M059J (cell line): ENCODE data around the gene LACRT. TPM values are rescaled to one million over a fixed set of nuclear protein-coding genes. Genes with fewer than 3 reads are reported as not detected.
"Not testable (repeated sequence)": the region's sequence is repeated elsewhere in the genome, so short reads cannot be mapped to it uniquely, and the experiment has no call there.

ENCODE experiments used
- DNase-seq: peaks from one replicate; pipeline ENCODE4 v3.0.0-alpha.2; 2012; ENCODE audit warnings: low read depth
- total RNA-seq: library from RNA; depleted of rRNA; stranded (reverse); fragments of >200 nt; shearing (Covaris generic); gene quantifications from 2 replicates; pipeline ENCODE4 v1.2.3, GENCODE V29; 2014; rRNA removed

The LACRT gene
- total RNA-seq = not detected in 2 replicates

- DNase-seq = no peak
These were observed at the start of gene LACRT for GRCh38 chr12:54634795-54635194. LACRT (minus strand) TSS chr12:54634895; CDS start chr12:54634841, 54 bp downstream.

- DNase-seq = no peak
These were observed 48.7 kb upstream of the LACRT start for GRCh38 chr12:54683398-54683797.

DNA sequence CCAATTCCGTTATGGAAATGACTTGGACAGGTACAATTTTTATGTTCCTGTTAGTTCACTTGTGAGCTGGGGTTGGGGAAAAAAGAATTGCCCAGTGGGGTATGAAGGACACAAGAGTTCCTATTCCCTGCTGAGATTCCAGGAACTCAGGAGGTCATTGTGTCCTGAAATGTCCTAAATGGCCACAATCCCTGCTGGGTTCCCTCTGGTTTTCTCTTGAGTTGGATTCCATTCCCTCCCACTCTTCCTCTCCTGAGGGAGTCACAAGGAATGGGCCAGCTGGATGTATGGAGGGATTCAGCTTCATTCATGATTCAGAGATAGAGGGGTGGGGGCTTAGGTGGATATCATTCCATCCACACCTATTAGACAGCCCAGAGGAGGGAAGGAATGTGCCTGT lies 48.0 kb upstream of the LACRT start:
- DNase-seq = no peak

DNA sequence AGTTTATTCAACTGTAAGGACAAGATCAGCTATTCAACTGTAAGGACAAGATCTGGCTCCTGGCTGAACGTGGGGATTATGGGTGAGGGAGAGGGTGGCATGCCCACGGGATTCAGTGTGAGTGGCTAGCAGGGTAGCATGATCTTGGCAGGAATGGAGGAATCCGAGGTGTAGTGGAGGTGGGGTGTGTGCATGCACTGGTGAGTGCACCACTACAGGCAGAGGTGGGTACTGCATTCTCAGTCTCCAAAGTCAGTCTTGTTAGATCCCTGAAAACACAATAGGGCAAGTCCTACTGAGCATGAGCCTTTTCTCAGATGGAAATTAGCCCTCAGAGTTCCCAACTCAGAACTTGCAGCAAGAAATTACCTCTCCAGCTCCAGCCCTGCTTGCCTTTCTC lies 45.7 kb upstream of the LACRT start:
- peak; percentile 2 for DNase-seq

- no peak for DNase-seq
These were observed 43.4 kb upstream of the LACRT start for GRCh38 chr12:54678131-54678530.

DNA sequence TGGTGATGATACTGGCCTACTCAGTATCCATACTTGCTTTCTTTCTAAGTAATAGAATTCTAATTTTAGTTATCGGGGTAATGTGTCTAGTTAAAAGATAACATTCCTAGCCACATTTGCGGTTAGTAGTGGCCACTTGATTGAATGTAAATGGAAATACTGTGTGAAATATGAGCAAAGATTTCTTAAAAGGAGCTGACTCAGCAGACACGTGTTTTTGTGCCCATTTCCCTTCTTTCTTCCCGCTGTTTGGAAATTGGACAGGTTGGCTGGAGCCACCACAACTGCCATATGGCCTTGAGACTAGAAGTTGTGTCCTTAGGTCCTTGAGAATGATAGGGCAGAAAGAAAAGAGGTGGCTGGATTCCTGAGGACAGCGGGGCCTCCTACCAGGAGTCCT lies 33.2 kb upstream of the LACRT start:
- no peak for DNase-seq

GRCh38 chr12:54666008-54666407 lies 31.3 kb upstream of the LACRT start:
- no peak for DNase-seq

DNA sequence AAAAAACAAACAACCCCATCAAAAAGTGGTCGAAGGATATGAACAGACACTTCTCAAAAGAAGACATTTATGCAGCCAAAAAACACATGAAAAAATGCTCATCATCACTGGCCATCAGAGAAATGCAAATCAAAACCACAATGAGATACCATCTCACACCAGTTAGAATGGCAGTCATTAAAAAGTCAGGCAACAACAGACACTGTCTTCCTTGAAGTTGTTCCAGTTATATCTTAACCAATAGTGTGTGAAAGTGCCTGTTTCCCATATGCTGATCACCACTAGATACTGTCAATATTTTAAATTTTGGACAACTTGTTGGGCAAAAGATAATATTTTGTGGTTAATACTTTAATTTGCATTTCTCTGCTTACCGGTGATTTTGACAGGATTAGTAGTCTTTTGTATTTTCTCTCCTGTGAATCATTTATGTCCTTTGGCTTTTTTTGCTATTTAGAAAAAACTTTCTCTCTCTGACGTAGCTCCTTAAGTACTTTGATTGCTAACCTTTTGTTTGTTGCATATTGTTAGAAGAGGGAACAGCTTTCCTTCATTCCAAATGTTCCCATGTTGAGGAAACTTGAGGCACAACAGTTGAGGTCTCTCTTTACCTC lies 30.4 kb upstream of the LACRT start:
- DNase-seq = not testable (repeated sequence)

GRCh38 chr12:54663603-54664002 lies 28.9 kb upstream of the LACRT start:
- DNase-seq = no peak

DNA sequence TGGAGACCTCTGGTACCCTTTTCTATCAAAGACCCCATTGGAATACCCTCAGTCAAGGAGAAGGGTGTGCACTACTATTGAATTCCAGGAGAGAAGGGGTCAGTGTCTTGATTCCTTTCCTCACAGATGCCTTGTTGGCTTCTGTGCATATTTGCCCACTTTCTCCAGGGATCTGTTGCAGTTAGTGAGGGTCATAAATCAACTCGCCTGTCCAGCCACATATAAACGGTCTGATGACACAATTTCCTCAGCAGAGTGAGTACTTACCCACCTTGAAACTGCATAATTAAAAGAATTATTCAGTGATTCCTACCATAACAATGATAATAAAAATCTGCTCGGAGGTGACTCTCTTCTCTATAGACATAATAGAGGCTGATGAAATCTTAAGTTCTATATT lies 27.3 kb upstream of the LACRT start:
- no peak for DNase-seq

DNA sequence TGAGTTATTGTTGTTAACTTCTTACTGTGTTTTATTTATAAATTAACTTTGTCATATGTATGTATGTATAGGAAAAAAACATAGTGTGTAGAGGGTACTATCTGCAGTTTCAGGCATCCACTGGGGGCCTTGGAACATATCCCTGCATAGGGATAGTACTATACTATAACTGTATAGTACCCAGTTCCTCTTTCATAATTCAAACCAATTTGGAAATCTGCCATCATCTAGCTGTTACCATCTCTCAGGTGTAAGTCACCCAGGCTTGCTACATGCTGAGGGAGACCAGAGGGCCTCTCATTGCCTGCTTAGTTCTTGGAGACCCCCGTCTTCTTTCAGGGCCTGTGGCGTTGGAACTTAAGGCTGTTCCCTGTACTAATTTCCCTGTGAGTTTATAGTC lies 26.4 kb upstream of the LACRT start:
- DNase-seq = no peak

DNA sequence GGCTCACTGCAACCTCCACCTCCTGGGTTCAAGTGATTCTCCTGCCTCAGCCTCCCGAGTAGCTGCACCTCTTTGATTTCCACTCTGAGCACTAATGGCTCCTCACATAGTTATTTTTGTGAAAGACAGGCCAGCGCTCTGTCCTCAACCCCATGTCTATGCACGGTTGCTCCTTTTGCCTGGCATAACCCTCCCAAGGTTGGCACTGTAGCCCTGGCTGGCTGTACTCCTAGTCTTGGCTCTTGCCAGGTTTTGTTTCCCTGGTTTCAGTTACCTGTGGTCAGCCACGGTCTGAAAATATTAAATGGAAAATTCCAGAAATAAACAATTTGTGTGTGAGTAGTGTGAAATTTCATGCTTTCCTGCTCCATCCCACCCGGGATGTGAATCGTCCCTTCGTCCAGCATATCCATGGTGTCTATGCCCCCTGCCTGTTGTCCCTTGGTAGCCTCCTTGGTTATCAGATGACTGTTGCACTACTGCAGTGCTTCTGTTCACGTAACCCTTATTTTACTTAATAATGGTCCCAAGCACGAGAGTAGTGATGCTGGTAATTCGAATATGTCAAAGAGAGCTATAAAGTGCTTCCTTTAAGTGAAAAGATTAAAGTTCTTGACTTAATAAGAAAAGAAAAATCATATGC lies 25.7 kb upstream of the LACRT start:
- DNase-seq = no peak

- DNase-seq = peak; percentile 28
These were observed 23.9 kb upstream of the LACRT start for GRCh38 chr12:54658306-54659264.

GRCh38 chr12:54657105-54657607 lies 22.5 kb upstream of the LACRT start:
- DNase-seq = no peak

GRCh38 chr12:54654926-54655325 lies 20.2 kb upstream of the LACRT start:
- no peak for DNase-seq

GRCh38 chr12:54653025-54653424 lies 18.3 kb upstream of the LACRT start:
- no peak for DNase-seq

- no peak for DNase-seq
These were observed 16.2 kb upstream of the LACRT start for GRCh38 chr12:54650889-54651288.

- peak; percentile 28 for DNase-seq
These were observed 15.7 kb upstream of the LACRT start for GRCh38 chr12:54650409-54650808.

DNA sequence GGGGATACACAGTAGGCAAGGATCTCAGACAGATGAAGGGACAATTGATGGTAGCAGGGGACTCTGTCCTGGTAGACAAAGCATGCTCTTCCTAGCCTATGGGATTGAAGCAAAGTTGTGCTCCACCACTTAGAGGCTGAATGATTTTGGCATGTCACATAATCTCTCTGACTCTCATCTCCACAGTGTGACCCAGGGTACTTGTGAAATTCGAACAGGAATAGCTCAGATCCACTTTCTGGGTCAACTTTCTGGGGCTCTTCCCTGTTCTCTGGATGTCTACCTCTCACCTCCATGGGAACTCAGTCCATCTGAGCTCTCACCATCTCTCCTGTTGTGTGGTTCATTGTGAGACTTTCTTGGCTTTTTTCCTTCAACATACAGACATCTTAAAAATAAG lies 15.1 kb upstream of the LACRT start:
- DNase-seq = no peak

GRCh38 chr12:54648265-54648664 lies 13.6 kb upstream of the LACRT start, which contains the start of gene DCD:
DCD (minus strand) TSS chr12:54648365; CDS start chr12:54648303, 62 bp downstream.
- DNase-seq = no peak

- no peak for DNase-seq
These were observed 6.9 kb upstream of the LACRT start for GRCh38 chr12:54641554-54641953.

- no peak for DNase-seq
These were observed 6.4 kb upstream of the LACRT start for GRCh38 chr12:54641089-54641488.
